Neutrophil (primary cell): ENCODE measurements around the gene MPND.

Experiments
- H3K27ac ChIP-seq: fragments of 200-600 bp; sonication (generic); 2 replicates; pipeline ENCODE4 v1.5.1; 2016; ENCODE audit warnings: mild to moderate bottlenecking, moderate library complexity
- H3K27me3 ChIP-seq: fragments of 200-600 bp; sonication (generic); 2 replicates; pipeline ENCODE4 v1.6.0; 2016; ENCODE audit warnings: mild to moderate bottlenecking
- H3K36me3 ChIP-seq: fragments of 200-600 bp; sonication (generic); 2 replicates; pipeline ENCODE4 v1.5.1; 2017
- H3K4me1 ChIP-seq, 2 experiments: fragments of 200-600 bp in 1 of 2; sonication (generic) in 1 of 2; 1 replicate in 1 of 2; 2 replicates in 1 of 2; pipeline versions ENCODE4 v1.5.1 to v1.6.1; 2013 to 2016; ENCODE audit warnings: low read depth in 1 of 2, low read length in 1 of 2, mild to moderate bottlenecking in 1 of 2, moderate library complexity in 1 of 2; ENCODE audit not compliant: control insufficient read depth in 1 of 2, insufficient read depth in 1 of 2
- H3K4me3 ChIP-seq, 2 experiments: fragments of 200-600 bp in 1 of 2; sonication (generic) in 1 of 2; 1 replicate in 1 of 2; 2 replicates in 1 of 2; pipeline ENCODE4 v1.5.1; 2013 to 2016; ENCODE audit warnings: low read depth in 1 of 2, low read length in 1 of 2, mild to moderate bottlenecking in 1 of 2, moderate library complexity in 1 of 2
- H3K9me3 ChIP-seq: fragments of 200-600 bp; sonication (generic); 2 replicates; pipeline ENCODE4 v1.5.1; 2016
- TF ChIP-seq, protein P1 (sequence below): fragments of 200-600 bp; sonication (generic); IDR thresholded peaks from 2 replicates; pipeline ENCODE4 v1.5.1; 2016; ENCODE audit warnings: antibody characterized with exemption

Gene MPND

GRCh38 chr19:4399812-4400134 lies 56.4 kb downstream of the MPND start:
- Histone ChIP-seq H3K27me3 (no peaks in the 10 kb centered on the region), H3K4me3 (peak overlapping the region; percentile 69 to 88), H3K27ac (peak overlapping the region; percentile 99), H3K4me1 (peaks cover 41 to 43% of the 10 kb centered on the region in 2 experiments), H3K36me3 (peaks cover 21% of the 10 kb centered on the region), H3K9me3 (no peaks in the 10 kb centered on the region)
- TF ChIP-seq, protein P1, sequence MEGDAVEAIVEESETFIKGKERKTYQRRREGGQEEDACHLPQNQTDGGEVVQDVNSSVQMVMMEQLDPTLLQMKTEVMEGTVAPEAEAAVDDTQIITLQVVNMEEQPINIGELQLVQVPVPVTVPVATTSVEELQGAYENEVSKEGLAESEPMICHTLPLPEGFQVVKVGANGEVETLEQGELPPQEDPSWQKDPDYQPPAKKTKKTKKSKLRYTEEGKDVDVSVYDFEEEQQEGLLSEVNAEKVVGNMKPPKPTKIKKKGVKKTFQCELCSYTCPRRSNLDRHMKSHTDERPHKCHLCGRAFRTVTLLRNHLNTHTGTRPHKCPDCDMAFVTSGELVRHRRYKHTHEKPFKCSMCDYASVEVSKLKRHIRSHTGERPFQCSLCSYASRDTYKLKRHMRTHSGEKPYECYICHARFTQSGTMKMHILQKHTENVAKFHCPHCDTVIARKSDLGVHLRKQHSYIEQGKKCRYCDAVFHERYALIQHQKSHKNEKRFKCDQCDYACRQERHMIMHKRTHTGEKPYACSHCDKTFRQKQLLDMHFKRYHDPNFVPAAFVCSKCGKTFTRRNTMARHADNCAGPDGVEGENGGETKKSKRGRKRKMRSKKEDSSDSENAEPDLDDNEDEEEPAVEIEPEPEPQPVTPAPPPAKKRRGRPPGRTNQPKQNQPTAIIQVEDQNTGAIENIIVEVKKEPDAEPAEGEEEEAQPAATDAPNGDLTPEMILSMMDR: no peak

- Histone ChIP-seq H3K4me1 (peaks cover 41 to 43% of the 10 kb centered on the region in 2 experiments), H3K36me3 (peaks cover 16% of the 10 kb centered on the region)
- TF ChIP-seq, protein P1: peak; percentile 99
Measured at GRCh38 chr19:4400135-4400936, 57.0 kb downstream of the MPND start, which contains the start of gene SH3GL1. Gene SH3GL1 (minus strand): TSS chr19:4400547. CDS start chr19:4400368, 179 bp downstream.

GRCh38 chr19:4401769-4402170 lies 58.4 kb downstream of the MPND start:
- H3K36me3 ChIP-seq: peaks cover 6% of the 10 kb centered on the region
- peak overlapping the region; percentile 78 to 91 for H3K4me3 ChIP-seq
- H3K9me3 ChIP-seq: no peaks in the 10 kb centered on the region
- TF ChIP-seq, protein P1: no peak
- no peaks in the 10 kb centered on the region for H3K27me3 ChIP-seq
- H3K27ac ChIP-seq: peak overlapping the region; percentile 99
- H3K4me1 ChIP-seq: peaks cover 41 to 43% of the 10 kb centered on the region in 2 experiments

More at GRCh38 chr19:4400135-4400936, 57.0 kb downstream of the MPND start, which contains the start of gene SH3GL1:
- peak within 1 kb of the TSS; percentile 99 for H3K27ac ChIP-seq
- peak within 1 kb of the TSS; percentile 69 to 88 for H3K4me3 ChIP-seq
- no peaks in the 10 kb centered on the region for H3K27me3 ChIP-seq
- H3K9me3 ChIP-seq: no peaks in the 10 kb centered on the region

DNA sequence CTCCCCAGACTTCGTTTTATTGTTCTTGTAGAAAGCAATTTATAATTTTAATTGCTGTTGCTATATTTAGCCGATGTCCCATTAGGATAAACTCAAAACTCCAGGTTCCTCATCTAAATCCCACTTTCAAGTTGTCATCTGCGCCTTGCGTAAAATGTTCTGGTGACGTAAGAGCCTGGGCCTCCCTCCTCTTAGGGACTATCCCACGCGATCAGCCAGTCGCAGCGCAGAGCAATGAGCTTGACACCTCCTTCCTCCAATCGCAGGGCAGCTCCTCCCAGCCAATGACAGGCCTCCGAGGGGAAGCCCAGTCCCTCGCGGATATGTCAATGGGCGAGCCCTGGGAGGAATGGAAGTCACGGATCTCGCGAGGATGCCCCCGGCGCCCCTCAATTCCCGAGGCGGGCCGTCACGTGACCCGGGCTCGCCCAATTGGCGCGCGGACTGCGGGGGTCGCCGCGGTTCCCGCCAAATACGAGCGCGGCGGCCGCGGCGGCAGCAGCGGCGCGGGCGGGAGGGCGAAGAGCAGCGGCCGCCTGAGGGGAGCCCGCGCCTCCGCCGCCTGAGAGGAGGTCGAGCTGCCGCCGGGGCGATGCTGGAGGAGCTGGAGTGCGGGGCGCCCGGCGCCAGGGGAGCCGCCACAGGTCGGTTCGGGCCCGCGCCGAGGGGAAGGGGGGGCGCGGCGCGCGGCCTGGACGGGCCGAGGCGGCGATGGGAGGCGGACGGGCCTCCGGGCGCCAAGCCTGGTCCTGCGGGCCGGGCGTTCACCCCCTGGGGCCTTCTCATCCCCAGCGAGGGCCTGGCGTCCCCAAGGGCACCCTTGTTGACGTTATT lies 59.0 kb downstream of the MPND start, which contains the start of gene CHAF1A:
CHAF1A (plus strand) TSS at position 470 of the 834 bp plus-strand sequence; CDS start at position 593, 123 bp downstream.
- Histone ChIP-seq H3K9me3 (no peaks in the 10 kb centered on the region), H3K4me1 (peaks cover 41 to 43% of the 10 kb centered on the region in 2 experiments), H3K4me3 (peak within 1 kb of the TSS; percentile 78 to 91), H3K27ac (peak within 1 kb of the TSS; percentile 99), H3K27me3 (no peaks in the 10 kb centered on the region), H3K36me3 (no peaks in the 10 kb centered on the region)
- TF ChIP-seq, protein P1: peak; percentile 24

- Histone ChIP-seq H3K4me3 (peak overlapping the region; percentile 78 to 91), H3K4me1 (peaks cover 38 to 39% of the 10 kb centered on the region in 2 experiments), H3K27me3 (no peaks in the 10 kb centered on the region), H3K36me3 (no peaks in the 10 kb centered on the region), H3K9me3 (no peaks in the 10 kb centered on the region), H3K27ac (peak overlapping the region; percentile 99)
- TF ChIP-seq, protein P1: no peak
Measured at GRCh38 chr19:4403005-4403761, 59.8 kb downstream of the MPND start.
